KMS-11 (cell line): ENCODE results near the gene TLN1.

ENCODE experiments used
- H2AFZ ChIP-seq: fragments of 200-600 bp; sonication (generic); 2 replicates; pipeline ENCODE4 v1.6.1; 2016; ENCODE audit warnings: antibody characterized with exemption, mixed run types, low read depth
- H3K27ac ChIP-seq: fragments of 200-600 bp; sonication (generic); 2 replicates; pipeline ENCODE4 v1.6.1; 2016; ENCODE audit warnings: mild to moderate bottlenecking, mixed run types
- H3K27me3 ChIP-seq: fragments of 200-600 bp; sonication (generic); 2 replicates; pipeline ENCODE4 v1.6.1; 2017; ENCODE audit warnings: mild to moderate bottlenecking, low read depth, mixed run types, moderate library complexity; ENCODE audit not compliant: insufficient read depth
- H3K36me3 ChIP-seq: fragments of 200-600 bp; sonication (generic); 2 replicates; pipeline ENCODE4 v1.6.1; 2017; ENCODE audit warnings: mild to moderate bottlenecking, mixed run types; ENCODE audit not compliant: insufficient read depth
- H3K4me1 ChIP-seq: fragments of 200-600 bp; sonication (generic); 2 replicates; pipeline ENCODE4 v1.6.1; 2016; ENCODE audit warnings: mild to moderate bottlenecking, low read depth, mixed run types; ENCODE audit not compliant: poor library complexity, severe bottlenecking
- H3K4me2 ChIP-seq: fragments of 200-600 bp; sonication (generic); 2 replicates; pipeline ENCODE4 v1.7.0; 2016; ENCODE audit warnings: mild to moderate bottlenecking, mixed run types
- H3K4me3 ChIP-seq: fragments of 200-600 bp; sonication (generic); IDR thresholded peaks from 2 replicates; pipeline ENCODE4 v1.6.1; 2017; ENCODE audit warnings: low read depth, low read length, mixed read lengths; ENCODE audit not compliant: insufficient read depth
- H3K79me2 ChIP-seq: fragments of 200-600 bp; sonication (generic); 2 replicates; pipeline ENCODE4 v1.6.1; 2016; ENCODE audit warnings: low read depth, mixed run types; ENCODE audit not compliant: insufficient read depth
- H3K9ac ChIP-seq: fragments of 200-600 bp; sonication (generic); 2 replicates; pipeline ENCODE4 v1.6.1; 2016; ENCODE audit warnings: mild to moderate bottlenecking, mixed run types
- H4K20me1 ChIP-seq: fragments of 200-600 bp; sonication (generic); 2 replicates; pipeline ENCODE4 v1.6.1; 2016; ENCODE audit warnings: mild to moderate bottlenecking, mixed run types; ENCODE audit not compliant: insufficient read depth
- CTCF ChIP-seq: fragments of 200-600 bp; sonication (generic); conservative IDR thresholded peaks from 2 replicates; pipeline ENCODE4 v1.6.1; 2017; ENCODE audit warnings: low read depth, mild to moderate bottlenecking, antibody characterized with exemption, low read length, moderate library complexity, mixed read lengths

Gene TLN1

GRCh38 chr9:35696520-35697215 is 35.3 kb downstream of the TLN1 start:
- no peak overlapping the region for H3K9ac ChIP-seq
- H3K4me1 ChIP-seq: no peaks in the 10 kb centered on the region
- H3K4me3 ChIP-seq: no peak overlapping the region
- H3K4me2 ChIP-seq: no peak overlapping the region
- peak; percentile 93 for TF ChIP-seq CTCF
- H2AFZ ChIP-seq: no peak overlapping the region
- no peaks in the 10 kb centered on the region; the same call in 1 of the 2 replicates for H3K36me3 ChIP-seq
- no peaks in the 10 kb centered on the region for H3K79me2 ChIP-seq
- H3K27me3 ChIP-seq: no peaks in the 10 kb centered on the region
- no peaks in the 10 kb centered on the region for H4K20me1 ChIP-seq
- H3K27ac ChIP-seq: no peak overlapping the region

- H3K27ac ChIP-seq: no peak overlapping the region
- H4K20me1 ChIP-seq: no peaks in the 10 kb centered on the region
These were observed 36.0 kb downstream of the TLN1 start for GRCh38 chr9:35695943-35696401.

GRCh38 chr9:35691757-35692301 is 40.2 kb downstream of the TLN1 start:
- Histone ChIP-seq H3K27ac (no peak overlapping the region), H3K79me2 (no peaks in the 10 kb centered on the region), H3K27me3 (no peaks in the 10 kb centered on the region), H3K4me1 (no peaks in the 10 kb centered on the region), H3K4me2 (no peak overlapping the region), H3K4me3 (no peak overlapping the region), H2AFZ (no peak overlapping the region), H3K36me3 (no peaks in the 10 kb centered on the region), H4K20me1 (no peaks in the 10 kb centered on the region), H3K9ac (no peak overlapping the region)
- no peak for TF ChIP-seq CTCF

More at GRCh38 chr9:35695943-35696401, 36.0 kb downstream of the TLN1 start:
- Histone ChIP-seq H3K9ac (no peak overlapping the region), H3K79me2 (no peaks in the 10 kb centered on the region), H3K4me3 (no peak overlapping the region), H3K4me1 (no peaks in the 10 kb centered on the region), H3K36me3 (no peaks in the 10 kb centered on the region; the same call in 1 of the 2 replicates), H3K27me3 (no peaks in the 10 kb centered on the region), H3K4me2 (no peak overlapping the region), H2AFZ (no peak overlapping the region)
- TF ChIP-seq CTCF: no peak

- Histone ChIP-seq H3K4me3 (no peak overlapping the region), H2AFZ (peak overlapping the region; percentile 81; the same call in 1 of the 2 replicates), H3K9ac (no peak overlapping the region), H3K4me2 (no peak overlapping the region), H3K27ac (no peak overlapping the region), H4K20me1 (no peaks in the 10 kb centered on the region), H3K27me3 (no peaks in the 10 kb centered on the region), H3K36me3 (no peaks in the 10 kb centered on the region), H3K79me2 (no peaks in the 10 kb centered on the region), H3K4me1 (no peaks in the 10 kb centered on the region)
- no peak for TF ChIP-seq CTCF
These were observed 40.7 kb downstream of the TLN1 start for GRCh38 chr9:35691334-35691650.
